Stimulated activated CD4-positive, alpha-beta T cell treated with anti-CD3 and anti-CD28 coated beads, Interleukin-1b, Interleukin-23, amount 100 ng/mL, for 48 hours (primary cell): ENCODE measurements around the gene SPIN1.

Experiments
- DNase-seq: peaks from one replicate; pipeline ENCODE4 v3.0.0-alpha.2; 2020

The SPIN1 gene

GRCh38 chr9:88390371-88390990 lies 2.2 kb downstream of the SPIN1 start:
- DNase-seq, result no peak

GRCh38 chr9:88391236-88391635 lies 3.0 kb downstream of the SPIN1 start:
- no peak for DNase-seq

- no peak for DNase-seq
Measured at GRCh38 chr9:88391921-88392320, 3.7 kb downstream of the SPIN1 start.

- no peak for DNase-seq
Measured at GRCh38 chr9:88392549-88392948, 4.3 kb downstream of the SPIN1 start.

GRCh38 chr9:88396836-88397577 lies 8.8 kb downstream of the SPIN1 start:
- DNase-seq, result no peak

- no peak for DNase-seq
Measured at GRCh38 chr9:88398016-88398415, 9.8 kb downstream of the SPIN1 start.

GRCh38 chr9:88399966-88400365 lies 11.7 kb downstream of the SPIN1 start:
- DNase-seq, result no peak

- no peak for DNase-seq
Measured at GRCh38 chr9:88403340-88403739, 15.1 kb downstream of the SPIN1 start.

- DNase-seq, result no peak
Measured at GRCh38 chr9:88406051-88406450, 17.8 kb downstream of the SPIN1 start.

- no peak for DNase-seq
Measured at GRCh38 chr9:88411471-88411870, 23.2 kb downstream of the SPIN1 start.

GRCh38 chr9:88414298-88414697 lies 26.1 kb downstream of the SPIN1 start:
- no peak for DNase-seq

GRCh38 chr9:88418025-88418424 lies 29.8 kb downstream of the SPIN1 start:
- DNase-seq, result no peak

GRCh38 chr9:88418715-88419540 lies 30.7 kb downstream of the SPIN1 start:
- DNase-seq, result peak; percentile 68

GRCh38 chr9:88420227-88420626 lies 32.0 kb downstream of the SPIN1 start:
- no peak for DNase-seq

- no peak for DNase-seq
Measured at GRCh38 chr9:88421348-88421747, 33.1 kb downstream of the SPIN1 start.

GRCh38 chr9:88425538-88425950 lies 37.3 kb downstream of the SPIN1 start:
- no peak for DNase-seq

- DNase-seq, result no peak
Measured at GRCh38 chr9:88426651-88427050, 38.4 kb downstream of the SPIN1 start.

- DNase-seq, result no peak
Measured at GRCh38 chr9:88429595-88430430, 41.6 kb downstream of the SPIN1 start.

GRCh38 chr9:88433583-88434255 lies 45.5 kb downstream of the SPIN1 start:
- no peak for DNase-seq

- DNase-seq, result no peak
Measured at GRCh38 chr9:88435336-88435735, 47.1 kb downstream of the SPIN1 start.

GRCh38 chr9:88436379-88436778 lies 48.1 kb downstream of the SPIN1 start:
- DNase-seq, result no peak
